Fibroblast of skin of right quadriceps (primary cell): ENCODE data around the gene SORCS1.
"Not testable (repeated sequence)": the region's sequence is repeated elsewhere in the genome, so short reads cannot be mapped to it uniquely, and the experiment has no call there.

ENCODE experiments used
- DNase-seq: peaks from one replicate; pipeline ENCODE4 v3.0.0-alpha.2; 2013

SORCS1 gene

DNA sequence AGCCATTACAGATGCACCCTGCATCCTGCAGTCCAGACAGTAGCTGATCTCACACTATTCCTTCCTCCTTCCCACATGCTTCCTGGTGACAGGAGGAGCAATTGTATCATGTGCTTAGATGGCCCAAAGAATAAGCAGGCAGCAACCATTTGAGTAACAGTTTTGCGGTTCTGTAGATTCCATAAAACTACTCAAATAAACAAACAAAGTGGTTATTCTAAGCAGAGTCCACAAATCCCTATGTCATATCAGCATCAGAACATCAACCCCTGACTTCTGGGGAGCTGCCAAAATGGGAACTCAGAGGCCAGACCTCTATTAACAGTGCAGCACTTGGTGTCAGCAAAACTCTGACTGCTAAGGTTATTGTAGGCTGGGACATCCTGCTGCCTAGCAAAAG is 226.0 kb downstream of the SORCS1 start:
- DNase-seq: no peak

GRCh38 chr10:106935978-106936451 is 228.5 kb downstream of the SORCS1 start:
- DNase-seq: no peak

GRCh38 chr10:106931853-106932249 is 232.7 kb downstream of the SORCS1 start:
- DNase-seq: no peak

DNA sequence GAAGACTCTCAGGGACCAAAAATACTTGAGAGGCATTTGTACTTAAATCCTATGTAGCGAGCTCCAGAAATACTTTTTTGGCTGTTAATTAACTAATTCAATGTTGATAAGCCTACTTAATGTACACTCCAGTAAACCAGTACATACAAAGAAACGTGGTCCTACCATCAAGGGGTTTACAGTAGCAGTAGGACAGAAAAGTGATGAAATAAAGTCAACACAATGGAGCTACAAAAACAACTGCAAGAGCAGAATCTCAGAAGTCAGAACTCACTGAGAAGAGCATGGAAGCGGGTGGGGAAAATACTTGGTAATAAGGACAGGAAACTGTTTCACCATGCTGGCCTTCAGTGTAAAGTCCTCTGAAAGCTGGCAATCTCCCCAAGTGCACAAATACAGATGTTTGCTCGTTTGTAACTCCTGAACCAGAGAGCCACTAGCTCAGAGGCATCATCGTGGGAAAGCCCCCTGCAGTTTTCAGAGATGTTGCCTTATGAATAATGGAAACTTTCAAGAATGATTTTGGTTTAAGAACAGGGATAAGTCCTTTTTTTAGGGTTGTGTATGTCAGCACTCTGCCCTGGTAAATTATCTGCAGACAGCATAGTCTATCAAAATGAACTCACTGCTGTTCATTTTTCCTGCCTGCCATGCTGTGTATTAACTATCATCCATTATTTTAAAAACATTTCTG is 233.2 kb downstream of the SORCS1 start:
- DNase-seq: no peak

- DNase-seq: no peak
Observed at GRCh38 chr10:106930751-106931150, 233.8 kb downstream of the SORCS1 start.

DNA sequence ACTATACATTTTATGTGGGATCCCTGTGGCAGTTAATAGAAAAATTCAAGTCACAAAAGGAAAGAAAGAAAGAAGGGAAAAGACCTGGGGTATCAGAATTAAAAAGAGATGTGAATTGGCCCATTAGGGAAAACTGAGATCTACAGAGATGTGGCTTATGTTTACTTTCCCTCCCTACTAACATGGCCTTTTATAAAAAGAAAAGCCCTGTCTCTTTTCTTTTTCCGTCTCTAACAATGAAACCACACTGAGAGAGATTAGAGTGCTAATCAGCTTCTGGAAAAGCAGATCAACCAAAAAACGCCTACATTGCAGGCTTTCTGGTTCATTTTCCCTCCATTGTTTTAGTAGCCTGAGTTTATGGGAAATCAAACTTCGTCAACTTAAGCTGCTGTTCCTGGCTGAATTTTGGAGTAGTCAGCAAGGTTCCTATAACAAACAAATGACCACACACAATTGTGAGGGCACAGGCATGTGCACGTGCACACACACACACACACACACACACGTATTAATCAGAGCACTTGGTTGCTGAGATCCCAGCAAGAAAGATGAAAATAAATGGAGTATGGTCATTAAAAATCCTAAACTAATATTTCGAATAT is 235.1 kb downstream of the SORCS1 start:
- DNase-seq: no peak

DNA sequence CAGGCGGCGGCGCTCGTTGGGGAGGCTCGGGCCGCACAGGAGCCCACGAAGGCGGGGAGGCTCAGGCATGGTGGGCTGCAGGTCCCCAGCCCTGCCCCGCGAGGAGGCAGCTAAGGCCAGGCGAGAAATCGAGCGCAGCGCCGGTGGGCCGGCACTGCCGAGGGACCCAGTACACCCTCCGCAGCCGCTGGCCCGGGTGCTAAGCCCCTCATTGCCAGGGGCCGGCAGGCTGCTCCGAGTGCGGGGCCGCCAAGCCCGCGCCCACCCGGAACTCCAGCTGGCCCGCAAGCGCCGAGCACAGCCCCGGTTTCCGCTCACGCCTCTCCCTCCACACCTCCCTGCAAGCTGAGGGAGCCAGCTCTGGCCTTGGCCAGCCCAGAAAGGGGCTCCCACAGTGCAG is 236.4 kb downstream of the SORCS1 start:
- not testable (repeated sequence) for DNase-seq

GRCh38 chr10:106925191-106925590 is 239.3 kb downstream of the SORCS1 start:
- no peak for DNase-seq

- DNase-seq: no peak
Observed at GRCh38 chr10:106920538-106920937, 244.0 kb downstream of the SORCS1 start.

GRCh38 chr10:106919871-106920282 is 244.6 kb downstream of the SORCS1 start:
- no peak for DNase-seq

DNA sequence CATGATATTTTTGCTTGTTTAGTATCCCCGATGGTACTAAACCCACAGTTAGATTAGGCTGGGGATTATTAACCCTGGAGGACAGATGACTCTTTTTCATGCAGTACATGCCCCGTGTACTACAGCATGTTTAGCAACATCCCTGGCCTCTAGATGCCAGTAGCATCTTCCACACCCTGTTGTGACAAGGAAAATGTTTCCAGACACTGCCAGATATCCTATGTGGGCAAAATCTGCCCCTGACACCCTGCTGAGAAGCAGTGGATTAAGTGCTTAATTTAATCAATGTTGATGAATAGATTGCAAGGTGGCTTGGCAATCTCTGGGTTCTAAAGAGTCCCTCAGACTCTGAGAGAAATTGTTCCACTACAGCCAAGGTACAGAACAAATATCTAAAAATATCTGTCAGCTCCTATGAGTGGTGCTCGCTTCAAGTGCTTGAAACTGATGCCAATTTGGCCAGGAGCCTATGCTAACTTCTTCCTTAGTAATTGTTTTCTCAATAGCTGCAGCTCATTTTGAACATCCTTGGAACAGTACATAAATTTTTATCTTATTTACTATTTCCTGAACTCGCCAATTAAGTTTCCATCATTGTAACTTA is 247.0 kb downstream of the SORCS1 start:
- DNase-seq: no peak

DNA sequence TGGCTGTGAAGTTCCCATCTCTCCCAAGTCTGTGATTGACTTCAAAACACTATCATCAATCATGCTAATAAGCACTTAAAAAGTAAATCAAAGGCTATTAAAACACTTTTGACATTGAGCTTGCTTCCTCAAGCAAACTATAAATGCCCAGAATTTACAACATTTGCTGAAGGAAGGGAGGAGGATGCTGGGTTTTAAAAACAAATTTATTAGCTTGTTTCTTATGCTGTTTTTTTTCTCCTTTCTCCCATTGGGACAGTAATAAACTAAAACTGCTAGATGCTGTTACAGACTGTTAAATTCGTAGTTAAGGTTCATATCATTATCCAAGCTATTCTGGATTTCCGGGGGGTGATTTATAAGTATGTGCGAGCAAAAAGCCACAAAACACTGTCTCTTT is 250.5 kb downstream of the SORCS1 start:
- no peak for DNase-seq

GRCh38 chr10:106913348-106913747 is 251.2 kb downstream of the SORCS1 start:
- DNase-seq: no peak

GRCh38 chr10:106911096-106911495 is 253.4 kb downstream of the SORCS1 start:
- DNase-seq: no peak

DNA sequence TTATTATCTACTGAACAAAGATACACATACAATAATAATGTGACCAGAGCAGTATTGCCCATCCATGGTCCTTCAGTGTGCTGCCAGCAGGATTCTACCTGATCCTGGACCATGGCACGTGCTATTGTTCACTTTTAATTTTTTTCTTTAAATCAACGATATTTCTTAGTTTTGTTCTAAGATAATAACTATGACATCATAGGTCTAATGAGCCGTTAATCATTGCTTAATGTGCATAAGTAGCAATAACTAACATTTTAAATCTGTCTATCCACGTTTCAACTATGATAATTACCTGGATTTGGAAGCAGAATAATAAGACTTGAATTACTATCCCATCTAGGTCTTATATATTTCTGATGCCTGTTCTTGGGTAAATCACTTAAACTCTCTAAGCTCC is 253.8 kb downstream of the SORCS1 start:
- DNase-seq: no peak

- DNase-seq: no peak
Observed at GRCh38 chr10:106908225-106908624, 256.3 kb downstream of the SORCS1 start.

- no peak for DNase-seq
Observed at GRCh38 chr10:106904209-106904608, 260.3 kb downstream of the SORCS1 start.

- no peak for DNase-seq
Observed at GRCh38 chr10:106903180-106903579, 261.3 kb downstream of the SORCS1 start.

- DNase-seq: no peak
Observed at GRCh38 chr10:106900016-106900652, 264.4 kb downstream of the SORCS1 start.

GRCh38 chr10:106898446-106898845 is 266.1 kb downstream of the SORCS1 start:
- no peak for DNase-seq

DNA sequence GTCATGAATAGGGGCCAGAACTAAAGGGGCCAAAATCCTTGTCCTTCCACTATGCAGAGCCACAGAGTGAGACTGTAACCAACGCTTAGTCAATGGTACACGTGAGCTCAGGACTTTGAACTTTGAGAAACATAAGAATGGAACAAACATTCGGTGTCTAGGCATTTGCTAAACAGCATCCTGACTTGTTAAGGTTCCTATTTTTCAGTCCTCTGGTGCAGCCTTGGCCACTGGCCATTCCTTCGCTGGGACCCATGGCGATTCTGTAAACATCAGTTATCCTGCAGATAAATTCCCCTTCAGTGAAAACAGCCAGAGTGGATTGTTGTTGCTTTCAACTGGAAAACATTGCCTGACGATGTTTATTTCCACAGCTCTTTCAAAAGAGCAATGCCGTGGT is 266.8 kb downstream of the SORCS1 start:
- no peak for DNase-seq

DNA sequence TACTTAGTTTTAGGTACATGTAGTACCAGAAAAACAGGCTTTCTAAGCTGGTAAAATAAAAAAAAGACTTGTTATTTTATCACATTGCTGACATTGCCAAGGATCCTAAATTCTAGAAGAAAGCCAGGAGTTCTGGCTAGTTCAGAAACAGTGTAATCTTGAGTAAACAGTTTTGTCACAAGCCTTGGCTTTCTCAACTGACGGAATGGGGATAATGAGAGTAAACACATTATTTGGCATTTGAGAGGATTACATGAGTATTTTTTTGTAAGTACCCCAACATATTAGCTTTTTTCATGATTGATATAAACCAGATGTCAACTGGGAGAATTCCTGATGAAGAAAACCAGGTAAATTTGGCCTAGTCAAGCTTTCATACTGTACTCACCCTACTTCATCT is 269.8 kb downstream of the SORCS1 start:
- no peak for DNase-seq

- no peak for DNase-seq
Observed at GRCh38 chr10:106877574-106877973, 286.9 kb downstream of the SORCS1 start.

DNA sequence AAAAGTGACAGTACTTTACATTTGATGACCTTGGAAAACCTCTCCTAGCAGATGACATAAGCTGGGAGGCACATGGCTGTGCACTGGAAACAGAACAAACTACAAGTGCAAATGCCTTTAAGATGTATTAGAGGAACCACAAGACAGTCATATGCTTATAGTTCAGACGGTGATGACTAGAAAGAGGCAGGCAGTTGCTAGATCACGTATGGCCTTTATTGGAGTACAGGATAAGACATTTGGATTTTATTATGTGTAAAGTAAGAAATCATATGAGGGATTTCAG is 290.0 kb downstream of the SORCS1 start:
- no peak for DNase-seq
